KOPT-K1 (cell line): ENCODE results near the gene PDILT.
"Not testable (repeated sequence)": the region's sequence is repeated elsewhere in the genome, so short reads cannot be mapped to it uniquely, and the experiment has no call there.

Experiments
- H3K27ac ChIP-seq: fragments of 200-600 bp; sonication (generic); 2 replicates; pipeline ENCODE4 v1.5.1; 2016; ENCODE audit warnings: antibody characterized with exemption, mild to moderate bottlenecking, low read depth, low read length; ENCODE audit not compliant: poor library complexity, severe bottlenecking
- H3K36me3 ChIP-seq: fragments of 200-600 bp; sonication (generic); 2 replicates; pipeline ENCODE4 v1.5.1; 2017; ENCODE audit warnings: antibody characterized with exemption, mild to moderate bottlenecking, low read length, moderate library complexity; ENCODE audit not compliant: insufficient read depth
- H3K9me3 ChIP-seq: fragments of 200-600 bp; sonication (generic); 2 replicates; pipeline ENCODE4 v1.5.1; 2017; ENCODE audit warnings: antibody characterized with exemption, low read length, mild to moderate bottlenecking; ENCODE audit not compliant: insufficient read depth, poor library complexity, severe bottlenecking

The PDILT gene, protein sequence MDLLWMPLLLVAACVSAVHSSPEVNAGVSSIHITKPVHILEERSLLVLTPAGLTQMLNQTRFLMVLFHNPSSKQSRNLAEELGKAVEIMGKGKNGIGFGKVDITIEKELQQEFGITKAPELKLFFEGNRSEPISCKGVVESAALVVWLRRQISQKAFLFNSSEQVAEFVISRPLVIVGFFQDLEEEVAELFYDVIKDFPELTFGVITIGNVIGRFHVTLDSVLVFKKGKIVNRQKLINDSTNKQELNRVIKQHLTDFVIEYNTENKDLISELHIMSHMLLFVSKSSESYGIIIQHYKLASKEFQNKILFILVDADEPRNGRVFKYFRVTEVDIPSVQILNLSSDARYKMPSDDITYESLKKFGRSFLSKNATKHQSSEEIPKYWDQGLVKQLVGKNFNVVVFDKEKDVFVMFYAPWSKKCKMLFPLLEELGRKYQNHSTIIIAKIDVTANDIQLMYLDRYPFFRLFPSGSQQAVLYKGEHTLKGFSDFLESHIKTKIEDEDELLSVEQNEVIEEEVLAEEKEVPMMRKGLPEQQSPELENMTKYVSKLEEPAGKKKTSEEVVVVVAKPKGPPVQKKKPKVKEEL

DNA sequence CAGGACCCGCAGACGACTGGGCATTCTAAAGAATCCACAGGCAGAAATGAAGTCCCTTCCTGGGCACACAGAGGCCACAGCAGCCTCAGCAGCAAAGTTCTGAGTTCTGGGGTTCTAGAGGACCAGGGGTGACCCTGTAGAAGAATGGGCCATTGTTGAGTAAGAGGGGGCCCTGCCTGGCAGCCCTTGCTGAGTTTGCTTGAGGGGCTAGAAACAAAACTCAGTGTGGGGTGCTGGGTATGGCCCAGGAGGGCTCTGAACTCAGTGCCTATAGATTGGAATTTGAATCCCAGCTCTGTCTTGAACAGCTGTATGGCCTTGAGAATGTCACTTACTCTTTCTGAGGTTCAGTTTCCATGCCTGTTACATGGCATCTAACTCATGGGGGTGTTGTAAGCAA, at the start of gene PDILT:
PDILT (minus strand) TSS at position 101 of the 400 bp plus-strand sequence. CDS start 5,437 bp downstream, outside the sequence.
- no peaks in the 10 kb centered on the region for H3K36me3 ChIP-seq
- no peak within 1 kb of the TSS for H3K27ac ChIP-seq

DNA sequence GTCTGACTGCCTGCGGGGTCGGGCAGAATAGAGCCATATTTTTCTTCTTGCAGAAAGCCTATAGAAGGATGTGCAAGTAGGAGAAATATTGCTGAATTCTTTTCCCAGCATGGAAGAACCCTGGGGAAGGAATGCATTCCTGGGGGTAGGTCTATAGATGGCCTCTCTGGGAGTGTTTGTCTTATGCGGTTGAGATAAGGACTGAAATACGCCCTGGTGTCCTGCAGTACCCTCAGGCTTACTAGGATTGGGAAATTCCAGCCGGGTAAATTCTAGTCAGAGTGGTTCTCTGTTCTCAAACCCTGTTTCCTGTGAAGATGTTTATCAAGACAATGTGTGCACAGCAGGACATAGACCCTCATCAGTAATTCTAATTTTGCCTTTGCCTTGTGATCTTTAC, 49.1 kb upstream of the PDILT start:
- H3K27ac ChIP-seq, H3K36me3 ChIP-seq, H3K9me3 ChIP-seq: not testable (repeated sequence)

More for the DNA sequence above, at the start of gene PDILT:
- H3K9me3 ChIP-seq: no peaks in the 10 kb centered on the region

DNA sequence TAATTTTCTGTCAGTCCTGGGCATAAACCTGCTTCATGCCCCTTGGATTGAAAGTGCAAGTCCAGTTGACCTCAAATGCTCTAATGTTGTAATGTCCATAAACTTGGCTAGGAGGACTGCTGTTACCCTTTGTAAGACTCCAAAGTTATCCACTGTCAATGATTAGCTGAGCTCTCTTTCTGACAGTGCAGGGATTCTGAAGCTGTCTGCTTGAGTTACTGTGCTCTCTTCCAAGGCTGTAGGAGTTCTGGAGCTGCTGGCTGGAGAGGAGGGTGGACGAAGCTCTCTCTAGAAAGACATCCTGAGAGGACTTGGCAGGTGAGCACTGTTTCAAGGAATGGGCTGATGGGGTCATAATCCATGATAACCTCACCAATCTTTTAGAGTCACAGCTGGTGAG, 46.8 kb upstream of the PDILT start, which contains the start of gene ACSM2A:
ACSM2A (plus strand) TSS at position 158 of the 400 bp plus-strand sequence. CDS start 8,594 bp downstream, outside the sequence.
- H3K27ac ChIP-seq, H3K36me3 ChIP-seq, H3K9me3 ChIP-seq: not testable (repeated sequence)

DNA sequence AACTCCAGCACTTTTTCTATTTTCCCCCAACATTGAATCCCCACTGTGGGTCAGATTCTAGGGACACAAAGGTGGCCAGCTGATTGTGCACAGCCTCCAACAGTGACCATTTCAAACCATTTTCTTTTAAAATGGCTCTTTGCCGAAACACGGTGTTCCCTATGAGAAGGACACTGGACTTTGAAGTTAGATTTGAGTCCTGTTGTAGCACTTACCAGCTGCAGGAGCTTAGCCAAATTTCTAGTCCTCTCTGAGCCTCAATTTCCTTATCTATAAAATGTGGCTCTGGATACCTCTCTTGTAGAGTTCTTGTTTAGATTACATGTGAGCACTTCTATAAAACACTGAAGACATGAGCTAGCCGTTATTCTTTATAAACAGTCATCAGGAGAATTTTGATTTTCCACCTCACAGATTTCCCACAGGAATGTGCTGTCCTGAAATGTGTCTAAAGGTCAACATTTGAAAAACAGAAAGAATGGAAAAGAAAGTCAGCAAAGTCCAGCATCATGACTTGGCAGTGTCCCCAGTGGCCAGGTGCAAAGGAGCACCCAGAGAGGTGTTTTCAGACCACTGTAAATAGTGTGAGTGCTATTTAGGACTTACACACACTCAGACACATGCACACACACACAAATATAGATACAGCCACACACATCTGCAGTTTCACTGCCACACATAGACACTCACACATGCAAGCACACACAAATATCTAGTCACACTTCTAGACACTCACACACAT, 42.3 kb upstream of the PDILT start:
- not testable (repeated sequence) for H3K9me3 ChIP-seq, H3K27ac ChIP-seq, H3K36me3 ChIP-seq

DNA sequence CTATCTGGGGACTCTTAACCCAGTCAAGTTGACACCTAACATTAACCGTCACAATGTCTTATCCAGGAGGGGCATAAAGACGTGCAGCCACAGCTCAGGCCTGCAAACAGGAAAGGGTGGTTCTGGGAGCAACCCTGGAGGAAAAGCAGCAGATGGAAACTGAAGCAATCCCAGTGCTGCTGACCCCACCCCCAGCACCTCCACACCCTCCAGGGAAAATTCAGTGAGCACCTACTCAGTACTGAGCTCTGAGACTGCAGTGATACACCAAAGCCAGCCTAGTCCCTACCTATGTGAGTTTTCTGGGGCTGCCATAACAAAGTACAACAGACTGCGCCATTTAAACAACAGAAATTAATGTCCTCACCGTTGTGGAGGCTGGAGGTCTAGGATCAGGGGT, 37.3 kb upstream of the PDILT start:
- not testable (repeated sequence) for H3K27ac ChIP-seq, H3K9me3 ChIP-seq, H3K36me3 ChIP-seq

DNA sequence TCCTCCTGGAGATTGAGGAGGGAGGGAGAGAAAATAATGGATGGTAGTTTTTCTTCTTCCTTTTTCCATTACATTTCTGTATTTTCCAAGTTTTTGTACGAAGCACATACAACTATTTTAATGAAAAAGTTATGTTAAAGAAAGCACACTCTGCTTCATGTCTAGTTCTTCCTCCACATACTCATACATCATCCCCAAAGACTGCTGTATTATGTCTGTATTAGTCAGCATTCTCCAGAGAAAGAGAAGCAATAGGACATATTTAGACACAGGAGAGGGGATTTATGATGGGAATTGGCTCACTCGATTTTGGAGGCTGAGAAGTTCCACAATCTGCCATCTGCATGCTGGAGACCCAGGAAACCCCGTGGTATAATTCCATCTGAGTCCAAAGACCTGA, 36.7 kb upstream of the PDILT start:
- no peaks in the 10 kb centered on the region for H3K36me3 ChIP-seq

DNA sequence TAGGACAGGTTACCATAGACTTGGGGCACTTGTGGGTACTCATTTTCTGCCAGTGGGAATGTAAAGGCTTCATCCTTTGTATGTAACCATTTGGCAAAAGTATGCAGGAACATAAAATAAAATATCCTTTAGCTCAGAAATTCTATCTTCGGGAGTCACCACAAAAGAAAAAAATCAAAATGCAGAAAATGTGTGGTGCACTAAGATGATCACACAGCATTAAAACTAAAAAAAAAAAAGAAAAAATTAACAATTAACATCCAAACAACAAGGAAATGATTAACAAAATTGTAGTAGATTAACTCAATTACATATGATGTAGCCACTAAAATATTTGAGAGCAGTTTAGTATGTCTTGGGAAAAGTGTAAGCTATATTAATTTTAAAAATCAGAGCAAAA, 36.2 kb upstream of the PDILT start:
- H3K36me3 ChIP-seq, H3K27ac ChIP-seq, H3K9me3 ChIP-seq: not testable (repeated sequence)

More for the DNA sequence above, 36.7 kb upstream of the PDILT start:
- H3K9me3 ChIP-seq: no peaks in the 10 kb centered on the region
- no peak overlapping the region for H3K27ac ChIP-seq

DNA sequence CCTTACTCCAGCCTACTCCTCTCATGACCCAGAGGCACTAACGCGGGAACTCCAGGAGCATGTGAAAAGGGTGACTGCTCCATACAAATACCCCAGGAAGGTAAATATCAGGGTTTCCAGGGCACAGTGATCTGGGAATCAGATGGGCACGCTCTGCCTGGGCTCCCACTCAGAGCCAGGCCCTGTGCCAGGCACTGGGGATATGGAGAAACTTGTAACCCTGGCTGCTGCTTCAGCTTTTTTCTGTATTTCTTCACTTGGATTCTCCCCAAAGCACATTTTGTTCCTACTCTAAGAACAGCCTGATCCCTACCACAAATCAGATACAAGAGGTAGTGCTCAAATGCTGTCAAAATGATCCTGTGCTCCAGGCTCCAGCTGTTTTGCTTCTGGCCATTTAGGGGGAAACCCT, 35.3 kb upstream of the PDILT start:
- H3K9me3 ChIP-seq, H3K36me3 ChIP-seq, H3K27ac ChIP-seq: not testable (repeated sequence)

DNA sequence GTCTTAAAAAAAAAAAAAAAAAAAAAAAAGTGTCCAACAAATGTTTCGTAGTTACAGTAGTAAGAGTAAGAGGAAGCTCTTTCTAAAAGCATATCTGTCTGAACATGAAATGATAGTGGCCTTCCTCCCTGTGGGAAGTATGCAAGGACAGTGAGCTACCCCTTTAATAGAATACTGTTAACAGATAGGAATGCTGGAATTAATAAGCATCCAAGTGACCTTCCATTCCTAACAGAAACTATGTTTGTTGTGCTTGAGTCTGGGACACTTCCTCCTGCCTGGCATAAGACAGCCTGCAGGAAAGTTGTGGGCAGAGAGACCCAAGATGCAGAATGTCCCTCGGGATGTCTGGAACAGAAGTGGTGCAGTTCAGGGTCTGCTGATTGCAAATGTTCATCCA, 34.4 kb upstream of the PDILT start:
- not testable (repeated sequence) for H3K27ac ChIP-seq, H3K36me3 ChIP-seq, H3K9me3 ChIP-seq

DNA sequence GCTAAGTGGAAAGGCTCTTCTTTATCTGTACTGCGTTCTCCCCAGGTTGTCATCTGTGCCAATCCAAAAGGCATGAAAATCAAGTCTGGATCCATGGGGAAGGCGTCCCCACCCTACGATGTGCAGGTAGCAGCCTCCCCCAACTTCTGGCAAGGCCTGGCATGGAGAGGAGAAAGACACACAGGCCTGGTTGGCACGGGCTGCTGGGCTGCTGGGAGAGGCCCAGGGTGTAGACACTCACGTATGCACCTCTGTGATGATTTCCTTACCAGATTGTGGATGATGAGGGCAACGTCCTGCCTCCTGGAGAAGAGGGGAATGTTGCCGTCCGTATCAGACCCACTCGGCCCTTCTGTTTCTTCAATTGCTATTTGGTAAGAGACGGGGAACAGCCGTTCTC, 26.4 kb upstream of the PDILT start:
- no peaks in the 10 kb centered on the region for H3K36me3 ChIP-seq
- no peak overlapping the region for H3K27ac ChIP-seq
- H3K9me3 ChIP-seq: no peaks in the 10 kb centered on the region

DNA sequence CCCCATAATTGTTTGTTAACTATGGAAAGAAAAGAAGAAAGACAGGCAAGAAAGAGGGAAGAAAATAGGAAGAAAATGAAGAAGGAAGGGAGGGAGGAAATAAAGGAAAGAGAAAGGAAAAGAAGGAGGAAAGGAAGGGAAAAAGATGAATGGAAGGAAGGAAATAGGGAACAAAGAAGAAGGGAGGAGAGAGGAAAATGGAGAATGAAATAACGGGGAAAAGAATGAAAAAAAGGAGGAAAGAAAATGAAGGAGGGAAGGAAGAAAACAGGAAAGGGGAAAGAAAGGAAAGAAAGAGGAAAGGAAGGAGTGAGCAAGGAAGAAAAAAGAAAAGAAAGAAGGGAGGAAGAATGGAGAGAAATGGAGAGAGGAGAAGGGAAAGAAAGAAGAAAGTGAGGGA, 25.9 kb upstream of the PDILT start:
- not testable (repeated sequence) for H3K27ac ChIP-seq, H3K9me3 ChIP-seq, H3K36me3 ChIP-seq

DNA sequence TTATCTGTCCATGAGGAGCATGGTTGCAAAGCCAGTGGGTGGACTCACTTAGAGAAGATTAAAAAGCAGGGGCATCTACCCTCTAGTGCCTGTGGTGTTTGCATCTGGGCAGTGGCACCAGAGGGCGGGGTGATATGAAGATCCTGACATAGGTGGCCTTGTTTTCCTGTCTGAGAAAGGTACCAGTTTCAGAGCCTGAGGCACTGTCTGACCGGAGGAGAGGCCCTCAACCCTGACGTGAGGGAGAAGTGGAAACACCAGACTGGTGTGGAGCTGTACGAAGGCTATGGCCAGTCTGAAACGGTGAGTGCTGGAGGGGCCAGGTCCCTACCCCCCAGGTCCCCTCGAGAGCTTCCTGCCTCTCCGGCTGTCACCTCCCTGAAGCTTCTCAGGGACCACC, 25.0 kb upstream of the PDILT start:
- H3K9me3 ChIP-seq, H3K36me3 ChIP-seq, H3K27ac ChIP-seq: not testable (repeated sequence)

DNA sequence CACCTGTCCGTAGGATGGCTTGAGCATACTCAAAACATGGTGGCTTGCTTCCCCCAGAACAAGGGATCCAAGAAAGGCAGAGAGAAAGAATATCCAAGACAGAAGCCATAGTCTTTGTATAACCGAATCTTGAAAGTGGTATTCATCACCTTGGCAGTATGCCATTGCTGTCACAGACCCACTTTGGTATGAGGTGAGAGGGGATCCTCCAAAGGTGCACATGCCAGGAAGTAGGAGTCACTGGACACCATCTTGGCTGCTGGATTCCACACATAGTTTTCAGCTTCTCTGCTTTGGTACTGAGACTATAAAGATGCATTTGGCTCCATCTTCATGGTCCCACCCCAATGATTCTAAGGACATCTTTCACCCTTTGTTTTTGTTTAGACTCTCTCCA, 22.9 kb upstream of the PDILT start:
- not testable (repeated sequence) for H3K27ac ChIP-seq, H3K36me3 ChIP-seq, H3K9me3 ChIP-seq

DNA sequence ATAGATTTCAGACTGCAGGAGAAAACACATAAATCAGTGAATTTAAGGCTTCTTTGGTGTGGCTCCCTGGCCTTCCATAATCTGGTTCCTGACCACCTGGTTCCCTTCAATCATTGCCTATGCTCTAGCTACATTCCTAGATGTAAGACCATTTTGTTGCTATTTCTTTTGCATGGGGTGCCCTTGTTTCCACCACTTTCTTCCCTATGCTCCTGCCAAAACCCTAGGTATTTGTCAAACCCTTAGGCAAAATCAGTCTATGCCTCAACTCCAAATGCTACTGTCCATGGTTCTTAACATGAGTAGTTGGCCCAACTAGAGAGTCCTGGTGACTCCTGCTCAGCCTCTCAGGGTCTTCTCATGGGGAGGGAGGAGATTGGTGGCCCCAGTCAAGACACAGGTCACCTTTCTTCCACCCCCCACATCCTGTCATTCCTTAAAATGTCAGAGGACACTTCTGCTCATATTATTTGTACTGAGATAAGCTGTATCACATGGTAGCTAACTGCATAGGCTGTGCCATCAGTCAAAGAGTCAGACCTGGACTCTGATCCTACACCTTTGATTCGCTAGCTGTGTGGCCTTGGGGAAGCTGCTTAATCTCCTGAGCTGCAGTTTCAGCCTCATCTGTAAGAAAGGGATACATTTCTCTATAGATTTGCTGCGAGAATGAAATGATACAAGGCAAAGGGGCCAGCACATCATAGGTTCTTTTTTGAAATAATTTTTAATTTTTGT, 19.8 kb upstream of the PDILT start:
- no peak overlapping the region for H3K27ac ChIP-seq
- no peaks in the 10 kb centered on the region for H3K36me3 ChIP-seq
- H3K9me3 ChIP-seq: no peaks in the 10 kb centered on the region

DNA sequence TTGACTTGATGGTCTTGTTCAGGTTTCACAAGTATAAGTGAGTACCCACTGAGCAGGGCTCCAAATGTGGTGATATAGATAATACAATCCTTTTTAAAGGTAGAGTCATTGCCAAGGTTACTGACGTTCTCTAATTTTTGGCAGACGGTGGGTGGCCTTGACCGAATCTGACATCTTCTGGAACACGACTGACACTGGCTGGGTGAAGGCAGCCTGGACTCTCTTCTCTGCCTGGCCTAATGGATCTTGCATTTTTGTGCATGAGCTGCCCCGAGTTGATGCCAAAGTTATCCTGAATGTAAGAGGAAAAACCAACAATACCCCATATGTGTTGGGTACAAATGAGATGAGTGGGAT, 19.2 kb upstream of the PDILT start:
- H3K9me3 ChIP-seq, H3K36me3 ChIP-seq, H3K27ac ChIP-seq: not testable (repeated sequence)
